Measurements from ENCODE around the gene TAF5L.

DNA sequence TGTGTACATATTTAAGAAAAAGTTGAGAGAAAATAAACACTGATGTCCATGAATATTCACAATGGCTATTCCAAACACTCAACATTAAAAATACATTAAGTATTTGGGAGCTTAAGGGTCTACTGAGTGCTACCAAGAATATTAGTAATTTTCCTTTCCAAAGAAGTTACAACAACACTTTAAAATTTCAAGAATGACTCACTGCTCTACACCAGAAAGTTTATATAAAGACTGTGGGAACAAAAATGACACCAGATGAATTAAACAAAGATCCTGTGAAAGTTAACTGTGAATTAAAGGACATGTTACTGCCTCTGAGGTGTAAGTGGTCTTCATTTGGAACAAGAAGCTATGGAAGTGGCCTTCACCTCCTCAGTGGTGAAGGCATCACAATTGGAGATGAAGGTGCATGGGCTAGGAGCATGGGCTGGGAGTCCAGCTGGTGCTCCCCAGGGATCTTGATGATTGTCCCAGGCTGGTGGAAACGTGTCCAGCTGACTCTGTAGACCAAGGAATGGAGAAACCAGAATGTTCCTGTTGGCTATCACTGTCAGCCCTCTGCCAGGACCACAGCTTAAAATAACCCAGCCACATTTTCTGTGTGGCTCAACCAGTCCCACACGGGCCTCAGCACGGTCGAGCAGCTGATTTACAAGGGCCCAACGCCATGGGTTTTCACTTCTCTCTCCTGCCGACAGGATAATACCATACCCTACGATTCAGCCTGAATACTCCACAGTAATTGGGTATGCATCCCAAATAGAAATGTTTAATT, 28.8 kb downstream of the TAF5L start:
- TF ChIP-seq PHF21A (CRISPR knock-in tag; IDR thresholded peaks at IDR 0.05) (no peak), PLSCR1 (CRISPR knock-in tag; IDR thresholded peaks at IDR 0.05; ENCODE audit: borderline replicate concordance) (no peak), GTF2F1 (IDR thresholded peaks at IDR 0.05; ENCODE audit: low read length) (no peak), ZNF816 (CRISPR knock-in tag; IDR thresholded peaks at IDR 0.05; ENCODE audit: borderline replicate concordance) (no peak), POLR2AphosphoS5 (IDR thresholded peaks at IDR 0.05; ENCODE audit: low read depth, low read length) (no peak)
